ENCODE measurements around the gene TBX10.
"Not testable (repeated sequence)": the region's sequence is repeated elsewhere in the genome, so short reads cannot be mapped to it uniquely, and the experiment has no call there.

Gene TBX10

DNA sequence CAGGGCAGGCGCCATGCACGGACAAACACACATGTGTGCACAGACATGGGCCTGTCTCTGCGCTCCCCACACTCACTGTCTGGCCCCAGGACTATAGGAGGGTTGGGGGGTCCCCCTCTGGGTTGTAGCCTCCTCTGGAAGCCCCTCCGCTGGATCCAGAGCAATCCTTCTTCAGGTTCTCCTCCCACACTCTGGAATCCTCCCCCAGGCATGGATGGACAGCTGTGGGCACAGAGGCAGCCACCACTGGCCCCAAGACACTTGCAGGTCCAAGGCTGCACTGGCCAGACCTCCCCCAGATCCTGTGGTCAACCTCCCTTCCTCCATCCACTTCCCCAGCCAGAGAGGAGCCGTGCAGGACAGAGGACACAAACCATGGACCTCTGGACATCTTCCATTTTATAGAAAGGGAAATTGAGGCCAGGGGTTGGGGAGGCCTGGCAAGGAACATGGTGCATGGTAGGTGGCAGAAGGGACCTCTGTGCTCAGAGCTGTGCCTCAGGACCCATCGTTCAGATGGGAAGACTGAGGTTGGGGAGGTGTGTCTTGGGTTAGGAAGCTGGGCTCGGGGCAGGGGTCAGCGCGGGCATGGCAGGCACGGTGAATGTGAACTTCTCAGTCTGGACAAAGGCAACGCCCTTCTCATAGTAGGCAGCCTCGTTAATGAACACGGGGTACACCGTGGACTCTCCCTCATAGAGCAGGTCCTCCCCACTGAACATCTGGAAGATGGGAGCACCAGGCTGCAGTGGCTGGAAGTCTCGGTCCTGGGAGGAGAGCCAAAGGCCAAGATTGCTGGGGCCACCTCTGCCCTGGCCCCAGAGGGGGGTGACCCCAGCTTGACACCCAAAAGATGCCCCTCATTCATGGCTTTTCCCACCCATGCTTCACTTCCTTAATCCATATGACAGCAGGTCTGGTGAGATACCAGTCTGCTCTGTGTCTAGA lies 2.9 kb upstream of the TBX10 start:
- no peaks in the 10 kb centered on the region for H3K36me3 Mint-ChIP-seq (ENCODE audit: low read depth)
- H3K27ac Mint-ChIP-seq: no peak overlapping the region
- no peaks in the 10 kb centered on the region for H3K27me3 Mint-ChIP-seq
- H3K9me3 Mint-ChIP-seq: no peaks in the 10 kb centered on the region
- no peak overlapping the region for H3K4me3 Mint-ChIP-seq
- peaks cover 18% of the 10 kb centered on the region for H3K4me1 Mint-ChIP-seq (ENCODE audit: low read depth)

DNA sequence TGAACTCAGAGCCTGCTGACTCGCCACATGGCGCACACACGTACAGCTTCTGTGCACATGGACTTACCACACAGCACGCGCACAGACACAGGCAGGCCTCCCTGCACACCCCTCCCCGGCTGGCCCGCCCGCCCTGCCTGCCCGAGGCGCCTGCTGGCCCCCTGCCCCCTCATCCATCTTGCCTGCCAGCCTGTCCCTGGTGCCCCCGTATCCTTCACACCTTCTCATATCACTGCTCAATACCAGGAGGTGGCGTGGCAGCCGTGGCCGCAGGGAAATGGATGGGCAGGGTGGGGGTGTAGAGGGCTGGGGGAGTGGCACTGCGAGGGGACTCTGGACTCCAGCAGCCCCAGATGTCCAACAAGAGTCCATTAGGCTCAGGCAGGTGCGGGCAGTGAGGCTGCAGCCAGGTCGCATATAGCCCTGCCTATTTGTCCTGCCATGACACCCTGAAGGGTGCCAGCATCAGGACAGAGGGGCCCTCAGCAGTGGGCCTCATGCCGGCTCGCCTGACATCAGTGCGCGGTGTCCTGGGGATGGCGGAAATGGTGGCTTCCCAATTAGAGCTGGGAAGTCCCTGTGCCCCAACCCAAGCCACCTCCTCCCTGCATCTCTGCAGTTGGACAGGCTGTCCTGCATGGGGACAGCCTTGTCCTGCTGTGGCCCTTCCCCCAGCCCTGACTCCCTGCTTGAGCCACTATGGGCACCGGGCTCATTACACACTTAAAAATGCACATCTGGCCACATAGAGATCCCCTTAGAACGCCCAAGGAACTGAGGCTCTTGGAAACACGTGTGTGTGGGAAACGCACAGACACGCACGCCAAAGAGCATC lies 2.0 kb upstream of the TBX10 start:
- H3K36me3 Mint-ChIP-seq (ENCODE audit: low read depth): no peaks in the 10 kb centered on the region
- H3K27me3 Mint-ChIP-seq: no peaks in the 10 kb centered on the region
- no peak overlapping the region for H3K27ac Mint-ChIP-seq
- H3K4me1 Mint-ChIP-seq (ENCODE audit: low read depth): peaks cover 9% of the 10 kb centered on the region
- no peaks in the 10 kb centered on the region for H3K9me3 Mint-ChIP-seq
- no peak overlapping the region for H3K4me3 Mint-ChIP-seq

DNA sequence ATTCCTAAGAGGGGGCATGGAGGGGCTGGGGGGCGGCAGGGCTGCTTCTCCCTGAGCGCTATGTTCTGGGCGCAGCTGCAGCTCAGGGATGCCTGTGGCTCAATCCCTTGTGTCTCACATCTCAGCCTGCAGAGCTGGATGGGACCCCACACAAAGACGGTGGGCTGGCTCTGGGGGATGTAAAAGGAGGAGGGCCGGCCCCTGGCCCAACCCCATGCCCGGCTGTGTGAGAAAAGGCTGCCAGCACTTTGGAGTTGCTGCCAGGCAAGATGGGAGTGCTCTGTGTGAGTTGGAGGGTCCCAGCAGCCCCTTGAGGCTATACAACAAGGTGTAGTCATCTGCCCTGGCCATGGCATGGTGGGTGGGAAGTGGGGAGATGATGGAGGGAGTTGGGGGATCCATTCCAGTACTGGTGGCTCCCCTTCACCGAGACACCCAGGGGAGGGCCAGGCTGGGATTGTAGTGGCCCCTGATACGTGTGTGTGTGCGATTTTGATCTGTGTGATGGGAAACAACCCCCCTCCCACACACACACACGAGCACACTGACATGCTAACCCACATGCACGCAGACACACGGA lies 1.3 kb upstream of the TBX10 start:
- Mint-ChIP-seq H3K4me1 (ENCODE audit: low read depth) (peaks cover 2% of the 10 kb centered on the region), H3K9me3 (no peaks in the 10 kb centered on the region), H3K27ac (no peak overlapping the region), H3K4me3 (no peak overlapping the region), H3K36me3 (ENCODE audit: low read depth) (no peaks in the 10 kb centered on the region), H3K27me3 (no peaks in the 10 kb centered on the region)

DNA sequence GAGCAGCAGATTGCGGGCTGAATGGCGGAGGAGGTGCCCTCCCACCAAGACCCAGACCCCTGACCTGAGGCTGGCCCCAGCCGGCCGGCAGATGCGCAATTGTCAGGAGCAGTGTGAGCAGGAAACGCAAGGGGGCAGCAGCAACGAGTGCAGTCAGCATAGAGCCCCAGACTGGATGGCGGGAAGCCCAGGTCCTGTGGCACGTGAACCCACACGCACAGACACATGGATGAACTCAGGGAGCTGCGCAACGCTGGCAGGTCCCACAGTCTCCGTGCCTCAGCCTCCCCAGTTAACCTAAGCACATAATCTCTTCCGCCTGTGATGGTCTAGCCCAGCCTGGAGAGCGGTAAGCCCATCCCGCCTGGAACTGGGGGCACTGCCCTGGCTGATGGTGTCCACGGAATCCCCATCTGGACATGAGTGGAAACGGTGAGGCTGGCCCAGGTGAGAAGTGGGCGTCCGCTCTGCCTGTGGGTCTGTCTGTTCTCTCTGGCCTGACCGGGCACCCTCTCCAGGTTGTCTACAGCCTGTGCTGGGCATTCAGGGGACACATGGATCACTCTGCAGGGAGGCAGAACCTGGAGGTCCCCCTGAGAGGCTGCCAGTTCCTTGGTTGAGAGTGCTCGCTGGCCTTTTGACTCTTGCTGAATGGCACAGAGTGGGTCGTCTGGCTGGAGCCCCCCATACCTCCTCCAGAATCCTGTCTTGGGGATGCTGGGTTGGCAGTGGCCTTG lies 626 bp upstream of the TBX10 start:
- H3K36me3 Mint-ChIP-seq (ENCODE audit: low read depth): no peaks in the 10 kb centered on the region
- H3K27me3 Mint-ChIP-seq: no peaks in the 10 kb centered on the region
- H3K27ac Mint-ChIP-seq: peak overlapping the region; percentile 5
- no peaks in the 10 kb centered on the region for H3K4me1 Mint-ChIP-seq (ENCODE audit: low read depth)
- no peak overlapping the region for H3K4me3 Mint-ChIP-seq
- H3K9me3 Mint-ChIP-seq: no peaks in the 10 kb centered on the region

DNA sequence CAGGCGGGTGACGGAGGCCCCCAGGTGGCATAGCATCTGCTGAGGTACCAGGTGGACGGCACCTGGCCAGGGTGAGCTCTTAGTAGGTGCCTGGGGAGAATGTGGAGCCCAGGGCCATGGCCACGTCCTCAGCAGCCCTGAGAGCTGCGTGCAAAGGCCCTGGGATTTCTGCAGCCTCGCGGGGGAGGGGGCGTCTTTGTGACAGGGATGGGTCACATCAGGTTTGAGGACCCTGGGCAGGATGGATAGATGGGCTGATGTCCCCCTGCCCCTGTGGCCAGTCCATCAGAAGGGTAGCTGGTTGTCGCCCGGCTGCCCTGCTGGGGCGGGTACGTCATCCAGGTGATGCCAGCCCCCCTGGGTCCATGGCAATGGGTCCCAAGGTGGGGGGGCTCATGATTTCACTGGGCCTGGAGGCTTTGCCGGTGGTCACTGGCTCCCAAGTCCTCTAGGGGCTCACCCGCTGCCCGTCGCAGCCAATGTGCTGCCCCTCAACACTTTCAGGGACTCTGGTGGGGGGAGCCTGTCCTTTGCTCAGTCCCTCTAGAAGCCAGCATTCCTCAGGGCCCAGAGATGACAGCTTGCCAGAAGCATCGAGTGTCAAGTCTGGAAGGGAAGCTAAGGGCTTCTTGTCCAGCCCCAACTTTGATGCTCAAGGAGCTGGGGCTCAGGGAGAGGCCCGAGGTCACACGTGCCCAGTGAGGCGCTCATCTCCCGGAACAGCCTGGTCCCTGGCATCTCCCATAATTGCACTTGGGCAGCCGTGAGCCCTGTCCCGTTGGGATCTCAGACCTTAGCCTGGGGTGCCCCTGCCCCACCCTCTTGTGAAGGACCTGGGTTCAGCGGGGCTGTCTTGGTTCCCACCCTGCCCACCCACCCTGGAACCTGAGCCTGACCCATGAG lies 777 bp downstream of the TBX10 start:
- no peaks in the 10 kb centered on the region for H3K36me3 Mint-ChIP-seq (ENCODE audit: low read depth)
- H3K27ac Mint-ChIP-seq: no peak overlapping the region
- no peak overlapping the region for H3K4me3 Mint-ChIP-seq

DNA sequence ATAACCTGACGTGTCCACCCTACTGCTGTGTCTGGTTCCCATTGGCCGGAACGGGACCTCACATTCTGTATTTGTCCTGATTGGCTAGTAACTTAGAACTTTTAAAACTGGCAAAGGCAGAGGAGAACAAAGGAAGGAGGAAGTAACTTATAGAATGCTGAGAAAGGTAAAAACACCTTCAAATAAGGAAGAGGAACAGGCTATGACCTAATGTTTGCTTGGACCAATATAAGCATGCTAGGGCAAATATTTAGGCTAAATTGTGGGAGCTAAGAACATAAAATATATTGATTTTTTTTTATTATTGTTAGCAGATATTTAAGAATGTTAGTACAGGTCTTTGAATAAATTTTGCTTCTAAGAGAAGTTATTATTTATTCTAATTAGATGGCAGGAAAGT lies 2.1 kb downstream of the TBX10 start:
- not testable (repeated sequence) for H3K27me3 Mint-ChIP-seq; H3K4me1 Mint-ChIP-seq (ENCODE audit: low read depth); H3K9me3 Mint-ChIP-seq; H3K4me3 Mint-ChIP-seq; H3K36me3 Mint-ChIP-seq (ENCODE audit: low read depth); H3K27ac Mint-ChIP-seq

More for the DNA sequence above, 777 bp downstream of the TBX10 start:
- no peaks in the 10 kb centered on the region for H3K9me3 Mint-ChIP-seq
- H3K27me3 Mint-ChIP-seq: no peaks in the 10 kb centered on the region
- H3K4me1 Mint-ChIP-seq (ENCODE audit: low read depth): no peaks in the 10 kb centered on the region

DNA sequence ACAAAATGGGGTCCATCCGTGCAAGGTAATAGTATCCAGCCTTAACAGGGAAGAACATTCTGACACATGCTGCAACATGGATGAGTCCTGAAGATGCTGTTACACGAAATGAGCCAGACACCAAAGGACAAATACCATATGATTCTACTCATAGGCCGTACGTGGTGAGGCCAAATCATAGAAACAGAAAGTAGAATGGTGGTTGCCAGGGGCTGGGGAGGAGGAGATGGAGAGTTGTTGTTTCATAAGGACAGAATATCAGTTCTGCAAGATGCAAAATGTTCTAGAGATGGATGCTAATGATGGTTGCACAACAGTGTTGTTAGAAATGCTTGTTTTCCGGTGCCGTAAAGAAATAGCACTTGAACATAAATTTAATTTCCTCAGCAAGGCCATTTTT lies 2.6 kb downstream of the TBX10 start:
- no peak overlapping the region for H3K27ac Mint-ChIP-seq
- no peak overlapping the region for H3K4me3 Mint-ChIP-seq
- H3K9me3 Mint-ChIP-seq: no peaks in the 10 kb centered on the region
- no peaks in the 10 kb centered on the region for H3K27me3 Mint-ChIP-seq
- no peaks in the 10 kb centered on the region for H3K36me3 Mint-ChIP-seq (ENCODE audit: low read depth)
- H3K4me1 Mint-ChIP-seq (ENCODE audit: low read depth): no peaks in the 10 kb centered on the region

DNA sequence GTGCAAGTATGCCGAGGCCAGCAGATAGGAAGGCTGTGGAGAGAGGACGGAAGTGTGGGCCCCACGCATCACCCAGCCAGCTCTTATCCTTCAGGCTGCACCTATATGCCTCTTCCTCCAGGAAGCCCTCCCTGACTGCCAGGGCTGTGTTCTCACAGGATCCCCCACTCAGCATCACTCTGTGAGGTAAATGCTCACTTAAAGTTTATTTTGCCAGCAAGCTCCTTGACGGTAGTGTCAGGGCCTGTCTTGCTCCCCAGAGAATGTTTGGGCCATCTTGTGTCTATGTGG lies 4.4 kb downstream of the TBX10 start:
- Mint-ChIP-seq H3K4me1 (ENCODE audit: low read depth) (peaks cover 6% of the 10 kb centered on the region), H3K9me3 (no peaks in the 10 kb centered on the region), H3K27me3 (no peaks in the 10 kb centered on the region), H3K27ac (no peak overlapping the region), H3K4me3 (no peak overlapping the region), H3K36me3 (ENCODE audit: low read depth) (no peaks in the 10 kb centered on the region)

DNA sequence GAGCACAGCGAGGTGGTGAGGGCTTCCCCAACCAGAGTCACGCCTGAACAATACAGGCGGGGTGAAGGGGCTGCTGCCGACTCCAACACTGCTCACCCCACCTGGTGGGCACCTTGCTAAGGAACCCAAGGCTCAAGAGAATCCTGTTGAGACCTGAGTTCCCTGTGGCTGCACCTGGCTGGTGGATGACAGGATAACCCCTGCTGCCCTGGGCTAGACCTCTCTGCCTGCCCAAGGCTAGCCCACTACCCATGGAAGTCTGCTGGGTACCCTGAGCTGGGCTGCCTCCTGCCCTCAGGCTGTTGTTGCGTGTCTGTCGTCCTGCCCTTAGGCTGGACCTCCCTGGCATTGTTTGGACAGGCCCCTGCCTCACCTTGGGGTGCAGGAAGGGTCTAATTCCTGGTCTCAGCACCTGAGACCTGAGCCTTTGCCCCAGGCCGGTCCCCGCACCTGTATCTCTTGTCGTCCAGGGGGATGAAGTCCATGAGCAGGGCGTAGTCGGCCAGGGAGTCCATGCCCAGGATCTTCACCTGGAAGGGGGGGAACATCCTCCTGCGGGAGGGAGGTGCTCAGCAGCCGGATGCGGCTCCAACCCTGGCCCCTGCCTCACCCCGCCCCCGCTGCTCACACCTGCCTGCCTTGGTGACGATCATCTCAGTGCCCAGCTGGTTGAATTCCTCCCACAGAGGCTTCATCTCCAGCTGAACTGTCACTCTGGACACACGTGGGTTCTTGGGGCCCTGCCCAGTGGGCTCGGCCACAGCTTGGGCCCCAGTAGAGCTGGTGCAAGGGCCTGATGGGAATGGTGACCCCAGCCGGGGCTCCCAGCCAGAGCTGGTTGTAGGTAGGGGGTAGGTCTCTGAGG lies 5.0 kb downstream of the TBX10 start:
- H3K27ac Mint-ChIP-seq: no peak overlapping the region
- H3K36me3 Mint-ChIP-seq (ENCODE audit: low read depth): no peaks in the 10 kb centered on the region
- no peaks in the 10 kb centered on the region for H3K27me3 Mint-ChIP-seq
- H3K9me3 Mint-ChIP-seq: no peaks in the 10 kb centered on the region
- no peak overlapping the region for H3K4me3 Mint-ChIP-seq
- H3K4me1 Mint-ChIP-seq (ENCODE audit: low read depth): peaks cover 6% of the 10 kb centered on the region

DNA sequence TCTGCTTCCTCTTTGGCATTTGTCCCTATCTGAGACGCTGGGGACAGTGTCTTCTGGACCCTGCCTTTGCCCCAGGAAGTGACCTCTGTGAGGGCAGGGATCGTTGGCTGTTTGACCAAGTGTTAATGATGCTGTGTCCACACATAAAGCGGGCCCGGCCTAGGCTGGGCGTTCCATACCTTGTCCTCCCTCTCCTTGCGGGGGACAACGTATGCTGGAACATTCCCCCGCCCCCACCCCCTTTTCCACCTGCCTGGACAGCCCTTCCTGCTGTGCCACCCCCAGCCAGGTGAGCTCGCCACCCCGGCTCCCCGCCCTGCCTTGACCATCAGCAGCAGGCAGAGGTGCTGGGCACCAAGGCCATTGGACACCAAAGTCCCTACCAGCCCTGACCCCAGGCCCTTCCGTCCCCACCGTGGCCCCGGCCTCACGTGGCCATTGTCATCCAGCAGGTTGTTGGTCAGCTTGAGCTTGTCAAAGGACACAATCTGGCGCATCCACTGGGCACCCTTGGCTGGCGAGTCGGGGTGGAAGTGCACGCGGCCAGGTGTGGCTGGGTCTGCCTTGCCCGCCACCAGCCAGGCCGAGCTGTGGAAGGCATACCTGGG lies 5.7 kb downstream of the TBX10 start:
- Mint-ChIP-seq H3K4me3 (no peak overlapping the region), H3K27ac (no peak overlapping the region), H3K27me3 (no peaks in the 10 kb centered on the region), H3K36me3 (ENCODE audit: low read depth) (no peaks in the 10 kb centered on the region), H3K4me1 (ENCODE audit: low read depth) (peaks cover 9% of the 10 kb centered on the region), H3K9me3 (no peaks in the 10 kb centered on the region)

DNA sequence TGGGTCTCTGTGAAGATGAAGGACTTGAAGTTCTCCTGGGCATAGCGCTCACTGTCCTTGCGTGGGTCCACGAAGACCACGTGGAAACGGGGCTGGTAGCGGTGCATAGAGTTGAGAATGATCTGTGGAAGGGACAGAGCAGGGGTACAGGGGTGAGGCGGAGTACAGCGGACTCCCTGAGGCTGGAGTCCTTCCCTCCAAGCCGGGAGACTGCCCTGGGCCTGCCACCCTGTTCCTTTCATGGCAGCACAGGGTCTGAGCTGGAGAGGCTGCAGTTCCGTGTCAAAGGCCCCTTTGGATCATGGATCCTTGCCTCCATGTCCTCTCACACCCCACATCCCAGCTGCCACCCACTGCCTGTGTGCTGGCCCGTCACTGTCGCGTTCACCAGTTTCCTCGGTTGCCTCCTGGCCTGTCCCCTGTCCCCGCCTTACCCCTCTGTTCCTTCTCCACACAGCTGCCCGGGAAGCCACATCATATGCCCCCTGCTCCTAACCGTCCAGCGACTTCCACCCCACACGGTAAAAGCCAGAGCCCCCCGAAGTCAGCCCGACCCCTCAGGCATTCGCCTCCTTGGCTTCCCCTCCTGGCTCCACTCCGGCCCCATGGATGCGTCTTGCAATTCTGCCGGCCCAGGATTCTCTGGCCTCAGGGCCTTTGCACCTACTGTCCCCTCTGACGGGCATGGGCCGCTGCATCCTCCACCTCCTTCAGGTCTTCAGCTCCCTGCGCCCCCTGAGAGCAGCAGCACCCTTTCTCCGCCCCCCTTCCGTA lies 6.4 kb downstream of the TBX10 start:
- Mint-ChIP-seq H3K4me3 (no peak overlapping the region), H3K4me1 (ENCODE audit: low read depth) (peaks cover 10% of the 10 kb centered on the region), H3K9me3 (no peaks in the 10 kb centered on the region), H3K27me3 (no peaks in the 10 kb centered on the region), H3K27ac (no peak overlapping the region), H3K36me3 (ENCODE audit: low read depth) (no peaks in the 10 kb centered on the region)

DNA sequence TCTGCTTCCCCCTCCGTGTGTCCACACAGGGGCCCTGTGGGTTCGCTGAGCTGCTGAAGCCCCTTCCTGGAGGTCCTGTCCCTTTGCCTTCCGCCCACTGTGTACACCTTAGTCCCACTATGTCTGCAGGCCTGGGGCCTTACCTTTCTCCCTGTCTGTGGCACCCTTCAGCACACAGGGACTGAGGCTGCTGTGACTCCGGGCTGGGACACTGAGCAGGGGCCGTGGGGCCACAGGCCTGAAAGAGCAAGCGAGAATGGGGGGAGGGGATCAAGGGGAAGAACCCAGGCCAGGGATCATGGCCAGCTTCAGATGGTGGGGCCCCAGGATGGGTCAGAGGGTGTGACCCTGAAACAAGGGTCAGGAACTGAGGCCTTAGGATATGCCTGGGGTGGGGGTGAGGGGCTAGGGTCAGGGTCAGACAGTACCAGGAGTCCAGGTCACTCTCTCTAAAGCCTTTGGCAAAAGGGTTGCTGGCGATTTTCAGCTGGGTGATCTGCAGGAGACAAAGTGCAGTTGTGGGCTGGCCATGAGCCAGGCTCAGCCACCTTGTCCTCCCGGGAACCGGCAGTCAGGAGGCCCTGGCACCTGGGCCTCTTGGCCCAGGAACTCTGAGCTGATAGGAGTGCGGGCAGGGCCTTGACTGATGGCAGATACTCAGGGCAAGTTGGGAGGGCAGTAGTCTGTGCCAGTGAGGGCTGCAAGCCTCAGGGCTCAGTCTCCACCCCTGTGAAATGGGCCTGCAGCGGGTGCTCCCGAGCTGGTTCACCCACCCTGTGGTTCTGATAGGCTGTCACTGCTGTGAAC lies 7.2 kb downstream of the TBX10 start:
- H3K27ac Mint-ChIP-seq: no peak overlapping the region
- H3K27me3 Mint-ChIP-seq: no peaks in the 10 kb centered on the region
- H3K36me3 Mint-ChIP-seq (ENCODE audit: low read depth): no peaks in the 10 kb centered on the region
- H3K4me1 Mint-ChIP-seq (ENCODE audit: low read depth): peaks cover 10% of the 10 kb centered on the region
- H3K9me3 Mint-ChIP-seq: no peaks in the 10 kb centered on the region
- H3K4me3 Mint-ChIP-seq: peak overlapping the region; percentile 57

Measured in stimulated activated naive CD8-positive, alpha-beta T cell treated with anti-CD3 and anti-CD28 coated beads, Interleukin-15, Interleukin-2, amounts not matched to agents 100 ng/mL and 50 ng/mL, for 24 hours (primary cell).